H1 (cell line): ENCODE measurements around the gene AMPH. TPM values are rescaled to one million over a fixed set of nuclear protein-coding genes. Genes with fewer than 3 reads are reported as not detected.

Experiments
- CTCF ChIA-PET: fragments of 300-600 bp; sonication (Branson Sonifier 250); formaldehyde crosslinking; loops from one replicate; lab custom pipeline; 2021; ENCODE audit not compliant: partially characterized antibody; lab: Charles Lee
- POLR2A ChIA-PET: fragments of 300-600 bp; sonication (Branson Sonifier 250); formaldehyde crosslinking; loops from one replicate; lab custom pipeline; 2021; ENCODE audit warnings: inconsistent platforms; ENCODE audit not compliant: partially characterized antibody; lab: Charles Lee
- DNase-seq, 2 experiments: peaks; one replicate each; pipeline versions ENCODE4 v3.0.0 to v3.0.0-alpha.2; 2010 to 2022; ENCODE audit warnings: low spot score in 2 of 2, low read depth in 1 of 2, mixed read lengths in 1 of 2
- FAIRE-seq: peaks from 2 replicates; lab custom pipeline; 2011; peaks lifted over from hg19 to GRCh38; lab: Jason Lieb, UNC
- H2AFZ ChIP-seq: 2 replicates; pipeline ENCODE4 v1.8.1; 2012; ENCODE audit warnings: low read length, inconsistent platforms
- H2AK5ac ChIP-seq: 2 replicates; pipeline ENCODE4 v1.6.1; 2013; ENCODE audit warnings: low read depth, low read length
- H2BK120ac ChIP-seq: replicated peaks from 2 replicates; pipeline ENCODE3; 2013; ENCODE audit warnings: low read depth, low read length, inconsistent platforms
- H2BK12ac ChIP-seq: 2 replicates; pipeline ENCODE4 v1.6.1; 2013; ENCODE audit warnings: low read depth, low read length
- H2BK15ac ChIP-seq: 2 replicates; pipeline ENCODE4 v1.6.1; 2013; ENCODE audit warnings: low read length
- H2BK20ac ChIP-seq: 2 replicates; pipeline ENCODE4 v1.6.1; 2013; ENCODE audit warnings: low read length
- H2BK5ac ChIP-seq: 2 replicates; pipeline ENCODE4 v1.6.1; 2013; ENCODE audit warnings: low read depth, low read length
- H3K14ac ChIP-seq: 2 replicates; pipeline ENCODE4 v1.6.1; 2013; ENCODE audit warnings: inconsistent platforms; ENCODE audit not compliant: insufficient read length
- H3K18ac ChIP-seq: 2 replicates; pipeline ENCODE4 v1.6.1; 2013; ENCODE audit warnings: low read length; ENCODE audit errors: extremely low read depth
- H3K23ac ChIP-seq: 2 replicates; pipeline ENCODE4 v1.6.1; 2013; ENCODE audit warnings: inconsistent platforms; ENCODE audit not compliant: insufficient read length
- H3K23me2 ChIP-seq: 2 replicates; pipeline ENCODE4 v1.6.1; 2013; ENCODE audit warnings: low read depth, low read length
- H3K27ac ChIP-seq: 2 replicates; pipeline ENCODE4 v1.6.1; 2011; ENCODE audit warnings: low read depth, low read length, inconsistent platforms
- H3K27me3 ChIP-seq, 4 experiments: replicated peaks in 1 of 4; 1 replicate in 1 of 4; 2 replicates in 3 of 4; pipeline versions ENCODE4 v1.6.1 to v1.8.1; 2011 to 2013; ENCODE audit warnings: low read length in 3 of 4, mild to moderate bottlenecking in 3 of 4, inconsistent platforms in 2 of 4, mixed read lengths in 2 of 4, moderate library complexity in 1 of 4; ENCODE audit not compliant: control insufficient read depth in 3 of 4, insufficient read depth in 3 of 4; ENCODE audit errors: extremely low read depth in 1 of 4
- H3K36me3 ChIP-seq, 4 experiments: 2 replicates each; pipeline versions ENCODE4 v1.6.1 to v1.8.1; 2011 to 2013; ENCODE audit warnings: mild to moderate bottlenecking in 4 of 4, low read length in 3 of 4, moderate library complexity in 2 of 4, control low read depth in 1 of 4, inconsistent platforms in 1 of 4; ENCODE audit not compliant: insufficient read depth in 4 of 4, control insufficient read depth in 2 of 4
- H3K4ac ChIP-seq: replicated peaks from 2 replicates; pipeline ENCODE3; 2013; ENCODE audit warnings: low read length, low read depth, mixed read lengths, inconsistent platforms; ENCODE audit not compliant: insufficient read length
- H3K4me1 ChIP-seq, 4 experiments: replicated peaks in 1 of 4; 1 replicate in 1 of 4; 2 replicates in 3 of 4; pipeline versions ENCODE4 v1.6.1 to v1.8.1; 2011 to 2013; ENCODE audit warnings: low read length in 3 of 4, inconsistent platforms in 2 of 4, mixed read lengths in 1 of 4; ENCODE audit not compliant: insufficient read depth in 4 of 4, control insufficient read depth in 3 of 4
- H3K4me2 ChIP-seq, 2 experiments: 2 replicates each; pipeline versions ENCODE4 v1.6.1 to v1.8.1; 2011 to 2013; ENCODE audit warnings: low read depth in 2 of 2, low read length in 2 of 2, control low read depth in 1 of 2, inconsistent platforms in 1 of 2, mild to moderate bottlenecking in 1 of 2; ENCODE audit not compliant: insufficient read depth in 1 of 2
- H3K4me3 ChIP-seq, 4 experiments: fragments of 200-600, 300-600 bp in 1 of 4; sonication (generic), shearing (Covaris generic), sonication (Bioruptor Twin) in 1 of 4; 2 replicates each; pipeline versions ENCODE4 v1.5.1 to v1.8.1; 2011 to 2016; ENCODE audit warnings: low read length in 4 of 4, low read depth in 3 of 4, control low read depth in 2 of 4, inconsistent platforms in 2 of 4, mild to moderate bottlenecking in 2 of 4, mixed read lengths in 1 of 4, moderate library complexity in 1 of 4; ENCODE audit not compliant: insufficient read depth in 2 of 4; ENCODE audit errors: extremely low read depth in 1 of 4
- H3K56ac ChIP-seq: replicated peaks from 2 replicates; pipeline ENCODE3; 2013; ENCODE audit warnings: low read depth, mild to moderate bottlenecking, mixed read lengths, low read length, inconsistent platforms; ENCODE audit not compliant: insufficient read length
- H3K79me1 ChIP-seq: 2 replicates; pipeline ENCODE4 v1.6.1; 2013; ENCODE audit warnings: low read depth, low read length, control low read depth
- H3K79me2 ChIP-seq, 2 experiments: 2 replicates each; pipeline versions ENCODE4 v1.6.1 to v1.8.1; 2012 to 2013; ENCODE audit warnings: low read length in 2 of 2, mild to moderate bottlenecking in 2 of 2, inconsistent platforms in 1 of 2; ENCODE audit not compliant: insufficient read depth in 2 of 2, control insufficient read depth in 1 of 2
- H3K9ac ChIP-seq, 4 experiments: replicated peaks in 1 of 4; 1 replicate in 1 of 4; 2 replicates in 3 of 4; pipeline versions ENCODE4 v1.6.1 to v1.8.1; 2011 to 2013; ENCODE audit warnings: low read depth in 3 of 4, low read length in 3 of 4, control low read depth in 2 of 4, mild to moderate bottlenecking in 2 of 4, moderate library complexity in 2 of 4, inconsistent platforms in 1 of 4; ENCODE audit errors: extremely low read depth in 1 of 4
- H3K9me3 ChIP-seq, 2 experiments: 2 replicates each; pipeline versions ENCODE4 v1.6.1 to v1.8.1; 2012 to 2013; ENCODE audit warnings: mild to moderate bottlenecking in 2 of 2, moderate library complexity in 2 of 2, control low read depth in 1 of 2, inconsistent platforms in 1 of 2, low read depth in 1 of 2, low read length in 1 of 2, mixed read lengths in 1 of 2; ENCODE audit not compliant: insufficient read depth in 2 of 2
- H4K20me1 ChIP-seq, 2 experiments: replicated peaks in 1 of 2; 2 replicates each; pipeline versions ENCODE3 to v1.8.1; 2011 to 2013; ENCODE audit warnings: inconsistent platforms in 2 of 2, low read length in 2 of 2, mild to moderate bottlenecking in 1 of 2; ENCODE audit not compliant: insufficient read depth in 2 of 2, control insufficient read depth in 1 of 2
- H4K5ac ChIP-seq: 2 replicates; pipeline ENCODE4 v1.6.1; 2013; ENCODE audit warnings: low read length, low read depth, mixed read lengths, inconsistent platforms; ENCODE audit not compliant: insufficient read length
- H4K8ac ChIP-seq: 2 replicates; pipeline ENCODE4 v1.8.0; 2013; ENCODE audit warnings: mild to moderate bottlenecking, moderate library complexity, low read length, inconsistent platforms; ENCODE audit not compliant: insufficient read depth; ENCODE audit errors: extremely low read depth
- H4K91ac ChIP-seq: replicated peaks from 2 replicates; pipeline ENCODE3; 2013; ENCODE audit warnings: low read length, mixed read lengths, inconsistent platforms; ENCODE audit not compliant: insufficient read length
- ASH2L ChIP-seq: fragments of 200-600, 300-600 bp; sonication (generic); IDR thresholded peaks from one replicate; pipeline ENCODE4 v1.7.1; 2017; ENCODE audit warnings: low read length
- BRCA1 ChIP-seq: IDR thresholded peaks from 2 replicates; pipeline ENCODE4 v1.6.1; 2012; ENCODE audit warnings: low read depth, low read length, improper control_type of control experiment
- CEBPB ChIP-seq: IDR thresholded peaks from 2 replicates; pipeline ENCODE4 v1.6.1; 2012; ENCODE audit warnings: low read depth, low read length
- CTBP2 ChIP-seq: IDR thresholded peaks from 2 replicates; pipeline ENCODE4 v1.7.0; 2011; ENCODE audit warnings: borderline replicate concordance, mild to moderate bottlenecking, moderate library complexity, mixed read lengths, low read length; ENCODE audit not compliant: insufficient read depth, insufficient read length
- GABPA ChIP-seq: IDR thresholded peaks from 2 replicates; pipeline ENCODE4 v1.6.1; 2011; ENCODE audit warnings: mild to moderate bottlenecking, low read length, moderate library complexity, borderline replicate concordance; ENCODE audit not compliant: insufficient read depth
- KDM5A ChIP-seq: fragments of 200-600 bp; IDR thresholded peaks from 2 replicates; pipeline ENCODE4 v1.7.1; 2012; ENCODE audit warnings: mild to moderate bottlenecking, low read length, inconsistent platforms, mixed read lengths
- NANOG ChIP-seq: IDR thresholded peaks from 2 replicates; pipeline ENCODE4 v1.6.1; 2011; ENCODE audit warnings: low read length, low read depth, mild to moderate bottlenecking, inconsistent platforms; ENCODE audit not compliant: insufficient read depth, poor library complexity, severe bottlenecking
- RAD21 ChIP-seq, 2 experiments: IDR thresholded peaks in 1 of 2; conservative IDR thresholded peaks in 1 of 2; 2 replicates each; pipeline ENCODE4 v1.6.1; 2011; ENCODE audit warnings: low read depth in 2 of 2, low read length in 2 of 2, improper control_type of control experiment in 1 of 2, inconsistent platforms in 1 of 2, mild to moderate bottlenecking in 1 of 2, moderate library complexity in 1 of 2
- RFX5 ChIP-seq: IDR thresholded peaks from 2 replicates; pipeline ENCODE4 v1.6.1; 2011; ENCODE audit warnings: low read depth, low read length, improper control_type of control experiment, borderline replicate concordance
- SP2 ChIP-seq: IDR thresholded peaks from 2 replicates; pipeline ENCODE4 v1.6.1; 2012; ENCODE audit warnings: mild to moderate bottlenecking, low read length, inconsistent platforms
- TCF12 ChIP-seq: IDR thresholded peaks from 2 replicates; pipeline ENCODE4 v1.6.1; 2011; ENCODE audit warnings: low read depth, mild to moderate bottlenecking, low read length
- ZNF274 ChIP-seq: IDR thresholded peaks from 2 replicates; pipeline ENCODE4 v1.7.0; 2012; ENCODE audit warnings: low read length, borderline replicate concordance; ENCODE audit errors: extremely low read depth
- WGBS, 2 experiments: shearing (Covaris generic) in 1 of 2; methylation state at CpG; one replicate each; pipeline versions ENCODE4 v1.1.6 to v1.1.7; 2013 to 2015; ENCODE audit warnings: low lambda C conversion rate in 2 of 2, mixed read lengths in 2 of 2, inconsistent platforms in 1 of 2, low coverage in 1 of 2, missing lambda C conversion rate in 1 of 2; ENCODE audit not compliant: insufficient replicate concordance in 2 of 2, insufficient coverage in 1 of 2, insufficient read length in 1 of 2; ENCODE audit errors: extremely low coverage in 1 of 2, missing lambda C conversion rate in 1 of 2; 5-methylcytosine and 5-hydroxymethylcytosine counted together
- polyA plus RNA-seq, 7 experiments: library from polyadenylated mRNA; depleted of rRNA in 3 of 7; stranded (reverse) in 5 of 7; unstranded in 2 of 7; fragments of >200 nt in 5 of 7; fragments of 200-250 nt in 2 of 7; gene quantifications; 1 replicate in 5 of 7; 2 replicates in 1 of 7; 4 replicates in 1 of 7; pipeline versions ENCODE4 v1.2.1 to v1.2.3, GENCODE V29; 2011 to 2013; ENCODE audit warnings: missing spikeins in 2 of 7, mixed read lengths in 2 of 7
- total RNA-seq: library from RNA; stranded (reverse); fragmentation: NEBNext Ultra II Directional; extraction: Animal tissue kit (Norgen Biotek cat#: 25700); gene quantifications from 2 replicates; pipeline ENCODE4 v1.2.1, GENCODE V29; 2021

Gene AMPH
- total and polyA plus RNA-seq, 2 of the 8 experiments (the other 6 are each of a cell fraction or from before 2014, with no cell fraction given) = 7.3 to 12.2 TPM

DNA sequence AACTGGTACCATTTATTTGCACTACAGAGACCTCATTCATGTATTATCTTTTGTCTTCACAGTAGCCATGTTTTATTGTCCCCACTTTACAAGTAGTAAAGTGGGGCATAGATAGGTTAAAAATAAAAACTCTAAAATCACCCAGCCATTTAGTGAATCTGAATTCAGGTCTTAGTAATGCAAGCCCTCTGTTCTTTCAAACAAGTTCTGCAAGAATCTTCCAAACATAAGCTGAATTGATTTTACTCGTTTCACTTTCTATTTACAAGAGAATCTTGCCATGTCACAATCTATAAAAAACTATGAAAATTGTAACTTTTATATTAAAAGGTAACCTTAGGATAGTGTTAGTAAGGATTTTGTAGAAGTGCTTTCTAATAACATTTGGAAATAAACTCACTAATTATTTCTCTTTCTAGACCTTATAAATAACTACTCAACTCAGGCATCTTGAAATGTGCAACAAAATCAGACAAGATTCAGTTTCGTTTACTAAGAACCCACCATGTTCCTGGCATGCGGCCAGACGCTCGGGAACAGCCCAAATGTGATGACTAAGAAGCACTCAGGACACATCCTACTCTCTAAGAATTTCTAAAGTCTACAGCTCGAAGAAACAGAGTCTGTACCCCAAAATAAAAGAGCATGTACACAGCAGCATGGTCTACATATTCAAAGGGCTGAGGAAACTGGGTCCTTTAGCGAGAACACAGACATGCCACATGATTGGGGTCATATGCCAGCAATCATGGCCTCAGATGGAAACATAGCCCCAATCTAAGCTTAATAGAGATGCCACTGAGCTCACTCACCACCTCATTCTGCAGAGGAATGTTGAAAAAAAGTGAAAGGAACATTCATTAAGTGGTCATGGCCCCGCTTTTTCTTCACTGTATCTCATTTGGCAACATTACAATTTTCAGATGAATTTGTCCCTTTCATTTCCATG, 167.6 kb downstream of the AMPH start:
- no peaks in the 10 kb centered on the region for H3K4me1 ChIP-seq
- no peaks in the 10 kb centered on the region for H3K79me1 ChIP-seq
- no peak overlapping the region for H3K4me3 ChIP-seq
- no peak overlapping the region for H3K23ac ChIP-seq
- no peak overlapping the region for H2BK5ac ChIP-seq
- H3K9me3 ChIP-seq = no peaks in the 10 kb centered on the region
- POLR2A ChIA-PET = no interaction called here
- 85% methylated on average over 8 of the region's 8 CpGs; no CpG with 5 or more reads in 1 of the 2 experiments for WGBS, 2 experiments
- no peak overlapping the region for H4K5ac ChIP-seq
- H3K18ac ChIP-seq = no peak overlapping the region
- H3K79me2 ChIP-seq = no peaks in the 10 kb centered on the region
- no peak for DNase-seq
- no peak overlapping the region for H2BK20ac ChIP-seq
- no peak overlapping the region for H2AK5ac ChIP-seq
- H3K4ac ChIP-seq = no peak overlapping the region
- no peak for FAIRE-seq
- H2BK120ac ChIP-seq = no peak overlapping the region
- no peak overlapping the region for H3K9ac ChIP-seq
- H3K56ac ChIP-seq = no peak overlapping the region
- no peak overlapping the region for H4K91ac ChIP-seq
- no peaks in the 10 kb centered on the region for H3K23me2 ChIP-seq
- H3K4me2 ChIP-seq = no peak overlapping the region
- H3K14ac ChIP-seq = no peak overlapping the region
- no peak overlapping the region for H3K27ac ChIP-seq
- H2BK15ac ChIP-seq = no peak overlapping the region
- CTCF ChIA-PET = interaction anchor here (1.0 to 1.2 kb wide), 2 partner anchors 10 to 94 kb away, joined by 3 read pairs; no protein-coding TSS in a partner anchor
- no peak overlapping the region for H4K8ac ChIP-seq
- H2AFZ ChIP-seq = no peak overlapping the region
- H2BK12ac ChIP-seq = no peak overlapping the region
- H3K36me3 ChIP-seq = no peaks in the 10 kb centered on the region
- H4K20me1 ChIP-seq = no peaks in the 10 kb centered on the region
- H3K27me3 ChIP-seq = no peaks in the 10 kb centered on the region
- TF ChIP-seq TCF12 = no peak
- no peak for TF ChIP-seq ZNF274
- TF ChIP-seq BRCA1 = no peak
- TF ChIP-seq ASH2L = no peak
- TF ChIP-seq CEBPB = no peak
- TF ChIP-seq RAD21 (IDR thresholded peaks at IDR 0.05 in 1 of 2, conservative IDR thresholded peaks at IDR 0.05 in 1 of 2; ENCODE audit: low read depth in 2 of 2, low read length in 2 of 2) = no peak
- no peak for TF ChIP-seq GABPA
- TF ChIP-seq NANOG = no peak
- no peak for TF ChIP-seq RFX5
- TF ChIP-seq CTBP2 = no peak
- TF ChIP-seq SP2 = no peak
- TF ChIP-seq KDM5A = no peak
